NB4 (cell line): ENCODE results near the gene IGSF21.

Experiments used
- CTCF ChIP-seq: IDR thresholded peaks from one replicate; pipeline ENCODE4 v1.5.1; 2012; ENCODE audit warnings: low read depth, low read length
- MAX ChIP-seq: IDR thresholded peaks from 2 replicates; pipeline ENCODE4 v1.6.1; 2011; ENCODE audit warnings: low read depth, low read length
- MYC ChIP-seq: IDR thresholded peaks from 2 replicates; pipeline ENCODE4 v1.6.1; 2011; ENCODE audit warnings: low read depth, low read length
- POLR2A ChIP-seq: IDR thresholded peaks from 2 replicates; pipeline ENCODE4 v1.6.1; 2011; ENCODE audit warnings: mild to moderate bottlenecking; ENCODE audit not compliant: insufficient read length; ENCODE audit errors: extremely low read depth

- TF ChIP-seq MAX (no peak), CTCF (no peak), POLR2A (no peak), MYC (no peak)
Observed at GRCh38 chr1:18288722-18289121, 181.1 kb downstream of the IGSF21 start.
